Measurements from ENCODE around the gene TBCEL. TPM values are rescaled to one million over a fixed set of nuclear protein-coding genes. Genes with fewer than 3 reads are reported as not detected.

TBCEL gene
- total and polyA plus RNA-seq, 10 of the 15 experiments (the other 5 are each of a cell fraction or from before 2014, with no cell fraction given): 2.0 to 10.4 (median 7.3) TPM

DNA sequence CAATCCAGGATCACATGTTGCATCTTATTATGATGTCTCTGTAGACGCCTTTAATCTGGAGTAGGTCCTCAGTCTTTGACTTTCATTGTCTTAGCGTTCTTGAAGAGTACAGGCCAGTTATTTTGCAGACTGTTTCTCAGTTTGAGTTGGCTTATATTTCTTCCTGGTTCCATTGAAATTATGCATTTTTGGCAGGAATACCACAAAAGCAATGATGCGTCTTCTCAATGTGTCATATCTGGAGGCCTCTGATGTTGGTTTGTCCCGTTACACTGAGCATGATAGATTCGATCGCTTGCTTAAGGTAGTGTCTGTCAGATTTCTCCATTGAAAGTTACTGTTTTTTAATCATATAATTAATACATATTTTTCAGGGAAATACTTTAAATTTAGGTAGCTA, 107.8 kb downstream of the TBCEL start:
- ChIA-PET POLR2A (no interaction called here), SMC1A (ENCODE audit: uncharacterized antibody, unreplicated experiment) (no interaction called here), RAD21 (ENCODE audit: unreplicated experiment) (no interaction called here), CTCF (no interaction called here)
- Histone ChIP-seq H4K20me1 (ENCODE audit: control insufficient read depth, insufficient read depth) (no peaks in the 10 kb centered on the region), H2AFZ (ENCODE audit: control insufficient read depth, low read depth, low read length) (no peak overlapping the region), H3K79me2 (ENCODE audit: control insufficient read depth, insufficient read depth, low read length) (no peaks in the 10 kb centered on the region), H3K9ac (ENCODE audit: control insufficient read depth, insufficient read depth, low read length) (no peak overlapping the region), H3K27ac (ENCODE audit: control insufficient read depth, insufficient read depth) (no peak overlapping the region), H3K4me3 (no peak overlapping the region), H3K4me2 (ENCODE audit: control insufficient read depth, insufficient read depth) (no peak overlapping the region), H3K36me3 (ENCODE audit: control insufficient read depth in 2 of 2, insufficient read depth in 2 of 2, low read length in 1 of 2) (no peaks in the 10 kb centered on the region), H3K4me1 (ENCODE audit: control insufficient read depth, insufficient read depth, low read length) (no peaks in the 10 kb centered on the region), H3K9me3 (replicated peaks; ENCODE audit: control insufficient read depth, insufficient read depth, low read length) (no peaks in the 10 kb centered on the region), H3K27me3 (replicated peaks in 1 of 2; ENCODE audit: control insufficient read depth in 2 of 2, insufficient read depth in 2 of 2, low read length in 1 of 2) (peaks cover 0 to 1% of the 10 kb centered on the region in 2 experiments; a peak in 2 of 4 replicates)
- FAIRE-seq: no peak
- 68% methylated on average over 6 of the region's 6 CpGs for WGBS (ENCODE audit: insufficient coverage, insufficient replicate concordance, low lambda C conversion rate, missing lambda C conversion rate)
- intact Hi-C loops (cut with micrococcal nuclease; ENCODE audit: unreplicated experiment) (no loop called here), in situ Hi-C loops (cut with MboI) (no loop called here)
- DNase-seq (ENCODE audit: low read depth, low spot score): no peak
- BruUV-seq (replicated peaks): no TSS peak
- ATAC-seq: no peak
- TF ChIP-seq CHD4 (IDR thresholded peaks at IDR 0.05) (no peak), CREB1 (IDR thresholded peaks at IDR 0.05; ENCODE audit: low read depth) (no peak), EP300 (IDR thresholded peaks at IDR 0.05; ENCODE audit: borderline replicate concordance in 1 of 2, control insufficient read depth in 1 of 2, low read depth in 2 of 2, low read length in 2 of 2) (no peak), MTA2 (IDR thresholded peaks at IDR 0.05; ENCODE audit: low read depth) (no peak), ZNF217 (IDR thresholded peaks at IDR 0.05) (no peak), NR2C2 (IDR thresholded peaks at IDR 0.05; ENCODE audit: borderline replicate concordance, control insufficient read depth, insufficient read length, low read depth) (no peak), CHD2 (IDR thresholded peaks at IDR 0.05; ENCODE audit: borderline replicate concordance, low read depth, low read length) (no peak), HDAC6 (IDR thresholded peaks at IDR 0.05; ENCODE audit: unreplicated experiment) (no peak), SIX5 (IDR thresholded peaks at IDR 0.05; ENCODE audit: low read depth, low read length, severe bottlenecking) (no peak), ASH2L (IDR thresholded peaks at IDR 0.05; ENCODE audit: borderline replicate concordance, low read depth) (no peak), RFX5 (IDR thresholded peaks at IDR 0.05; ENCODE audit: low read depth, low read length) (no peak), CBX5 (IDR thresholded peaks at IDR 0.05; ENCODE audit: low read depth) (no peak), HDAC2 (IDR thresholded peaks at IDR 0.05) (no peak), SMARCA5 (IDR thresholded peaks at IDR 0.05) (no peak), CEBPB (IDR thresholded peaks at IDR 0.05; ENCODE audit: borderline replicate concordance in 1 of 2, low read depth in 2 of 2, low read length in 2 of 2) (no peak), SUZ12 (IDR thresholded peaks at IDR 0.05; ENCODE audit: unreplicated experiment) (no peak)
- TF ChIP-seq, protein P1, sequence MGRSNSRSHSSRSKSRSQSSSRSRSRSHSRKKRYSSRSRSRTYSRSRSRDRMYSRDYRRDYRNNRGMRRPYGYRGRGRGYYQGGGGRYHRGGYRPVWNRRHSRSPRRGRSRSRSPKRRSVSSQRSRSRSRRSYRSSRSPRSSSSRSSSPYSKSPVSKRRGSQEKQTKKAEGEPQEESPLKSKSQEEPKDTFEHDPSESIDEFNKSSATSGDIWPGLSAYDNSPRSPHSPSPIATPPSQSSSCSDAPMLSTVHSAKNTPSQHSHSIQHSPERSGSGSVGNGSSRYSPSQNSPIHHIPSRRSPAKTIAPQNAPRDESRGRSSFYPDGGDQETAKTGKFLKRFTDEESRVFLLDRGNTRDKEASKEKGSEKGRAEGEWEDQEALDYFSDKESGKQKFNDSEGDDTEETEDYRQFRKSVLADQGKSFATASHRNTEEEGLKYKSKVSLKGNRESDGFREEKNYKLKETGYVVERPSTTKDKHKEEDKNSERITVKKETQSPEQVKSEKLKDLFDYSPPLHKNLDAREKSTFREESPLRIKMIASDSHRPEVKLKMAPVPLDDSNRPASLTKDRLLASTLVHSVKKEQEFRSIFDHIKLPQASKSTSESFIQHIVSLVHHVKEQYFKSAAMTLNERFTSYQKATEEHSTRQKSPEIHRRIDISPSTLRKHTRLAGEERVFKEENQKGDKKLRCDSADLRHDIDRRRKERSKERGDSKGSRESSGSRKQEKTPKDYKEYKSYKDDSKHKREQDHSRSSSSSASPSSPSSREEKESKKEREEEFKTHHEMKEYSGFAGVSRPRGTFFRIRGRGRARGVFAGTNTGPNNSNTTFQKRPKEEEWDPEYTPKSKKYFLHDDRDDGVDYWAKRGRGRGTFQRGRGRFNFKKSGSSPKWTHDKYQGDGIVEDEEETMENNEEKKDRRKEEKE (IDR thresholded peaks at IDR 0.05): no peak
- TF ChIP-seq, protein P2, sequence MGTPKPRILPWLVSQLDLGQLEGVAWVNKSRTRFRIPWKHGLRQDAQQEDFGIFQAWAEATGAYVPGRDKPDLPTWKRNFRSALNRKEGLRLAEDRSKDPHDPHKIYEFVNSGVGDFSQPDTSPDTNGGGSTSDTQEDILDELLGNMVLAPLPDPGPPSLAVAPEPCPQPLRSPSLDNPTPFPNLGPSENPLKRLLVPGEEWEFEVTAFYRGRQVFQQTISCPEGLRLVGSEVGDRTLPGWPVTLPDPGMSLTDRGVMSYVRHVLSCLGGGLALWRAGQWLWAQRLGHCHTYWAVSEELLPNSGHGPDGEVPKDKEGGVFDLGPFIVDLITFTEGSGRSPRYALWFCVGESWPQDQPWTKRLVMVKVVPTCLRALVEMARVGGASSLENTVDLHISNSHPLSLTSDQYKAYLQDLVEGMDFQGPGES (IDR thresholded peaks at IDR 0.05): no peak
